Pons (tissue), 1 donor: Measurements from ENCODE around the gene ELK3.

ENCODE experiments used
- DNase-seq: peaks from one replicate; pipeline ENCODE4 v3.0.0-alpha.2; 2016; ENCODE audit warnings: low spot score

The ELK3 gene

DNA sequence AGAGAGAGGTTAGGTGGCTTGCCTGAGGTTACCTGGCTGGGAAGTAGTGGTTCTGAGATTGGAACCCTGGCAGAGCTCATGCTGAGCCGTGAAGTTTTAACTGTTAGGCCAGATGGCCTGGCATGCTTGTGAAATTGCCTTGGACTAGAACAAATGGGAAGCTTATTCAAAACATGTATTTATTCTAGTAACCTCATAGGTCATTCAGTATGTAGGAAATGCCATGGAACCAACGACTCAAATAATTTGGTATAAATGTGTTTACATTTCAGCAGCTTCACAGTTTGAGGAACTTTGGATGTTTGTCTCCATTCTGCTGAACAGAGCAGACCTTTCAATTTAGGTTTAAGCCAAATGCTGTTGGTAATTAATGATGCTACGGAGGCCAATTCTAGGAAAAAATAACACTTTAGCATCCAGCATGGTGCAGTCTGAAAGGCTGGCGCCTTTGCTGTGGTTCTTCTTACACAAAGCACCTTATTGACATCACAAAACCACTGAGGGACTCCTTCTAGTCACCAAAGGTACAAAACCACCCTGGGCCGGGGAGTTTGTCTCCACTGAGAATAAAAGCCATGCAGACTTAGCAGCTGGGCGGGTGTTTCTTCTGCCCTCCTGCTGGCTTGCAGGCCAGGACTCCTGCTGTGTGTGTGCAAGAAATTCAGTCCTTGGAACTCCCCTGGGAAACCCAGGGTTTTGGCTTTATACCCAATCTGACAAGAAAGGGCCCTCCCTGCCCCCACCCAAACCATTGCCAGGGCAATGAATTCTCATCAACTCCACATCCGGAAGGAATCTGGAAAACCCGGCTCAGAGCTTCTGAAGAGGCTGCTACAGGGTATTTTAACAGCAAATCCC lies 64.2 kb downstream of the ELK3 start:
- peak; percentile 47 for DNase-seq

- no peak for DNase-seq
Observed at GRCh38 chr12:96260231-96260630, 66.1 kb downstream of the ELK3 start.

GRCh38 chr12:96260644-96261043 lies 66.5 kb downstream of the ELK3 start:
- no peak for DNase-seq

DNA sequence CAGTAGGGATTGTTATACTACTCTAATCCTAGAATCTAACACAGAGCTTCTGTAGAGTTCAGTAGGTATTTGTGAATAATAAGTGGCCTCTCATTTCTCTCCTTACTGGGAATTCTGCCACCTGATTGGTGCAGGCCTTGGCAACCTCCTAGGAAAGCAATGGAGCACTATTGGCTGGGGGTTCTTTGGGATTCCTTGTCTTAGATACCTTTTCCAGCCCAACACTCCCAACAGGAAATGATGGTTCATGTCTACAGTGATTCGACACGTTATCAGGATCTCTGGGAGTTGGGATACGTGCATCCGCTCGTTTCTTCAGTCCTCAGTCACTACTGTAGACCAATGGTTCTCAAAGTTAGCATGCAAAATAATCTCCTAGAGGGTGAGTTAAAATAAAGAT lies 67.4 kb downstream of the ELK3 start:
- DNase-seq: no peak

DNA sequence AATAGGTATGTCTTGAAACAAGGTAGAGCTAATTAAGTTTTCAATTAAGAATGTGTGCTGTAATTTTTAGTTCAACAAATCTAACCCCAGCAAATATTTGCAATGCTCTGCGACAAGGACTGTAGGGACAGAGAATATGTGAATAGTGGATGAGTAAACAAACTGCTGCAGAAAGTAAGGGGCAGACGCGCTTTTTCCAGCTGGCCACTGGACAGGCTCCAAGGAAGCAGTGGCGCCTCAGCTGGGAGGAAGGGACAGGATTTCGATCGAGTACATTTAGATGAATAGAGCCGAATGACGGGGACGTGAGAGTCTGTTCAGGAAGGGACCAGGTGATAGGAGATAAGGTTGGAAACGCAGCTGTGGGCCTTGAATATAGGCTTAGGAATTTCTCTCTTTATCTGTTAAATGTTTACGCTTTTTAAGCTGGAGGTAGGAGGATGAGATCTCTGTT lies 69.3 kb downstream of the ELK3 start:
- no peak for DNase-seq

DNA sequence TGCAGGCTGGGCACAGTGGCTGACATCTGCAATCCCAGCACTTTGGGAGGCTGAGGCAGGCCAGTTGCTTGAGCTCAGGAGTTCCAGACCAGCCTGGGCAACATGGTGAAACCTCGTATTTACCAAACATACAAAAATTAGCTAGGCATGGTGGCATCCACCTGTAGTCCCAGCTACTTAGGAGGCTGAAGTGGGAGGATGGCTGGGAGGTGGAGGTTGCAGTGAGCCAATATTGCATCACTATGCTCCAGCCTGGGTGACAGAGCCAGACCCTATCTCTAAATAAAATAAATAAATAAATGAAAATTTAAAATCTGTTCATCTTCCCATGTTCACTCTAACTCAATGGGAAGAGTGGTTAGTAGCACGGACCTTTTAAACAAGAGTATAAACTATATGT lies 71.2 kb downstream of the ELK3 start:
- no peak for DNase-seq

GRCh38 chr12:96265836-96266235 lies 71.7 kb downstream of the ELK3 start:
- DNase-seq: no peak

DNA sequence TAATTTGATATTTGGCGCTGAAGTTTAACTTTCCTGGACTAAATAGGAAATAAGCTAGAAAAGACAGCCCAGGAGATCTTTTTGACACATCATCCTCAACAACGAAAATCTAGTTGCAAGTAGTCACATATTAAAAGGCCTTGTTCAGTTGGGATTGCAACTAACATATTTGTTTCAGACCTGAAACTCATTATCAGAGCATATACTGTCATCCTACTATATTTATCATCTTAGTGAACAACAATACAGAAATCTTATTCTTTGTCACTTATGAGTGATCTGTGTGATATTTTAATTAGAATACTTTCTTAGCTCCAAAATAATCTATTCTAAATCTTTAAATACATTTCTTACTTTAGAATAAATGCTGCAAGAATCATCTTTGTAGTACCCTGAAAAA lies 72.1 kb downstream of the ELK3 start:
- no peak for DNase-seq

- no peak for DNase-seq
Observed at GRCh38 chr12:96271469-96272199, 77.5 kb downstream of the ELK3 start.

GRCh38 chr12:96274331-96274730 lies 80.2 kb downstream of the ELK3 start:
- no peak for DNase-seq

DNA sequence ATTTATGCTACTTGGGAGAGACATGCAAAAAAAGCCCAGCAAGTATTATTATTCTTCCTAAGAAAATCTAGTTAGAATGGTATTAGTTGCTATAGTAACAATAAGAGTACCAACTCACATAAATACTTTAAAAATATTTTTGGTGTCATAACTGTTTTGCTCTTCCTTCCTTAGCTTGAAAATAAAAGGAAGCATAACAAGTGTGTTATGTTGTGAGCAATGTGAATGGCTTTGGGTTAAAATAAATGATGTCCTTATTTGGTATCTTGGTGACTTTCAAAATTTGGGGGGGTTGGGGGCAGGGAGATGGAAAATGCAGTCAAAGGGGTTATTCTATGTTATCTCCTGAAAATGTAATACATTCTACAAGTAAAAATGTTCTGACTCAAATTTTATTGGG lies 91.0 kb downstream of the ELK3 start:
- DNase-seq: no peak

DNA sequence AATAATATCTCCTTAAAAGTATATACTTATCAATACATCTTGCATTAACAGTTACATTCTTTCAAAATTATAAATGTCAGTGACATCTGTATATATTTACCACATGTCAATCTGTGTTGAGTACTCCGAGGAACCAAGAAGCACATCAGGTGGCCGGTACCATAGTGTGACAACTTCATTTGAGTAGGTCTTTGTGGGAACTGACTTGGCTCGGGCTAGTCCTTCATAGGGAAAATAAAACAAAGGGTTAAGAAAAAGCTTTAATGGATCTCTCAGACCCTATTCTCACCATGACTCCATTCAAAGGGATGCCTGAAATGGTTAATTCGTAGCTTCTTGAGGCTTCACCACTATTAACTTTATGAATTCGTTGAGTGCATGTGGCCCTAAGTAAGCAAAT lies 94.9 kb downstream of the ELK3 start:
- no peak for DNase-seq

DNA sequence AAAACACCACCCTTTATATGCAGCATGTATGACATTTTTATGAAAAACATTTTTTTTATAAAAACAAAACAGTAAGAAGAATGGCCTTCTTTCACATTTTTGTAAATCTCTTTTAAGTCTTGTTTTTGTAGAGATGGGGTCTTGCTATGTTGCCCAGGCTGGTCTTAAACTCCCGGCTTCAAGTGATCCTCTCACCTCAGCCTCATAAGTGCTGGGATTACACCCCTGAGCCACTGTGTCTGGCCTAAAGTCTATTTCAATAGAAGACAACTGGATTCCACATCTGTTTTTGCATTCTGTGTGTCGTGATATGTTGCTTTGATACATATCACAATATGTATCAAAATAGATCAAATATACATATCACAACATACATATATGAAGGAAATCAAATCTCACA lies 98.9 kb downstream of the ELK3 start:
- no peak for DNase-seq

GRCh38 chr12:96294831-96295230 lies 100.7 kb downstream of the ELK3 start:
- DNase-seq: no peak

DNA sequence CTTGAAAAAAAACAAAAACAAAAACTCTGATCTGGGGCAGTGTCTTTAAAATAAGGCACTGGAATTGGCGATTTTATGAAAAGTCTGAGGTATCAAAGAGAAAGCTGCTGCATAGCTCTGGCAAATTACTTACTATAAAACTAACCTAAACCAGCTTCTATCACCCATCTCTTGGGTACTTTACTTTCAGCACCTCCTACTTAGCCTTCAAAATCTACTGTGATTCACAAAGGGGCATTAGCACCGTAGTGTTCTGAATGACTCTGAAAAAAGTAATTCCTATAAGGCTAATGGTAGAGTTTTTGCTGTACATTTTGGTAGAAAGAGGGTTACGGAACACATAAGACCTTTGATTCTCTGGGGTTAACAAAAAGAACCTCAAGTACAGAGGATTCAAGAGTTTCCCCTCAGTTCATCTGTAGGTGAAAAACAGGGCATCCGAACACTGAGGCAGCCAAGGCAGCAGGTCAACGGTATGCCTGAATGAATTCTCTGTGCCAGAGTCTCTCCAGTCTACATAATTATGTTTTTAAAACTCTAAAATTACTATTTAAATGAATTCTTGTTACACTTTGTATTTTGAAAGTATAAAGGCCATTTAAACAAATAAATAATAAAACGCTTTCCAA lies 101.5 kb downstream of the ELK3 start:
- no peak for DNase-seq

DNA sequence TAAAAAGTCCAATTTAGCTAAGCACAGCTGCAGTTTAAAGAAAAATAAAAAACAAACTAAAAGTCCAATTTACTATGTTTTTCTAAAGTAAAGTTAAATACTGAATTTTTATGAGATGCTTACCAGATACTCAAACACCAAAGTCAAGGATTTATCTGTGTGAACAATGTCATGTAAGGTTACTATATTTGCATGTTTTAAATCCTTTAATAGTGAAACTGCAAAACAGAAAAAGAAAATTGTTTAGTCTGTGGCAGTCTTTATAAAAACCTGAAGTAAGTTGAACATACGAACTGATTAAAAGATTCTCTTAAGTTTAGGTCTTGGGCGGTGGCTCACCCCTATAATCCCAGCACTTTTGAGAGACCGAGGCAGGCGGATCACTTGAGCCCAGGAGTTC lies 103.3 kb downstream of the ELK3 start:
- no peak for DNase-seq

- DNase-seq: no peak
Observed at GRCh38 chr12:96300064-96300463, 105.9 kb downstream of the ELK3 start.

GRCh38 chr12:96301732-96302131 lies 107.6 kb downstream of the ELK3 start:
- DNase-seq: no peak

GRCh38 chr12:96302687-96303310 lies 108.6 kb downstream of the ELK3 start:
- peak; percentile 95 for DNase-seq

DNA sequence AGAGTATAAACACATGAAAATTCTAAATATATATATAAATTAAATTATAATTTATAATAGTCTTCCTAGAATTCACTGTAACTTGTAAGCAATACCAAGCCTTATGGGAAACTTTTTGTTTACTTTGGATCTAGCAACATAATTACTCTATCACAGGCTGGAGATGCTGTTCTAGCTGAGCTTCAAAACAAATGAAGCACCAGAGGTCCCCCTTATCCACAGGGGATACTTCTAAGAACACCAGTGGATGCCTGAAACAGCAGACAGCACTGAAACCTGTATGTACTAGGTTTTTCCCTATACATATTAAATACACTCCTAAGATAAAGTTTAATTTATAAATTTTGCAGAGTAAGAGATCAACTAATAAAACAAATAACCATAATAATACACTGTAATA lies 109.5 kb downstream of the ELK3 start:
- peak; percentile 34 for DNase-seq

GRCh38 chr12:96305665-96306064 lies 111.5 kb downstream of the ELK3 start:
- no peak for DNase-seq

DNA sequence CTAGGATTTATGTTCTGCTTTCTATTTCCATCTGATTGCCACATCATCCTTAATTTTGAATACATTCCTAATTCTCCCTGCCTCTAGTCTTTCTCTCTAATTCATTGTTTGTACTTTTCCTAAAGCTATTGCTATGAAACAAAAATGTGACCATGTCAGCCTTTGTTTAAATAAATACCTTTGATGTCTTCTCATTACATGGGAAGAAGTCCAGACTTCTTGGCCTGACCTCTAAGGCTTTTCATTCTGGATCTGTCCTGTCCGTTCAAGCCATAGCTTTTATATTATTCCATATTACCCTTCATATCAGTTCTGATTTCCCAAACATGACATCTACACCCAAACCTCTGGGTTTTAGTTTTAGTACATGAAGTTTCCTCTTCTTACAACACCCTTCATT lies 114.7 kb downstream of the ELK3 start:
- DNase-seq: no peak

- DNase-seq: no peak
Observed at GRCh38 chr12:96310067-96310466, 115.9 kb downstream of the ELK3 start.
